Kidney (tissue), 22 donors: ENCODE results near the gene DEFB110. TPM values are rescaled to one million over a fixed set of nuclear protein-coding genes. Genes with fewer than 3 reads are reported as not detected.

Experiments
- DNase-seq, 5 donors: peaks; one replicate each; pipeline ENCODE4 v3.0.0-alpha.2; 2013 to 2020
- FAIRE-seq: peaks from 2 replicates; lab custom pipeline; 2012; peaks lifted over from hg19 to GRCh38; lab: Jason Lieb, UNC
- H3K27ac ChIP-seq, 2 donors: one replicate each; pipeline ENCODE4 v1.7.0; 2013; ENCODE audit warnings: low read depth in 2 of 2, low read length in 2 of 2, inconsistent platforms in 1 of 2
- H3K27me3 ChIP-seq: one replicate; pipeline ENCODE4 v1.7.1; 2013; ENCODE audit warnings: low read length, inconsistent platforms; ENCODE audit not compliant: control insufficient read depth, insufficient read depth
- H3K36me3 ChIP-seq, 3 donors: one replicate each; pipeline versions ENCODE4 v1.7.0 to v1.7.1; 2013; ENCODE audit warnings: low read length in 3 of 3, control low read depth in 1 of 3, inconsistent platforms in 1 of 3; ENCODE audit not compliant: insufficient read depth in 3 of 3, control insufficient read depth in 2 of 3
- H3K4me1 ChIP-seq, 3 donors: one replicate each; pipeline versions ENCODE4 v1.7.0 to v1.7.1; 2013; ENCODE audit warnings: low read length in 3 of 3, inconsistent platforms in 1 of 3, low read depth in 1 of 3; ENCODE audit not compliant: control insufficient read depth in 2 of 3, insufficient read depth in 2 of 3
- H3K4me3 ChIP-seq, 3 donors: one replicate each; pipeline versions ENCODE4 v1.7.0 to v1.8.1; 2013; ENCODE audit warnings: low read length in 3 of 3, control low read depth in 1 of 3, inconsistent platforms in 1 of 3
- H3K9ac ChIP-seq, 3 donors: one replicate each; pipeline versions ENCODE4 v1.7.0 to v1.7.1; 2013; ENCODE audit warnings: low read length in 3 of 3, control low read depth in 1 of 3, inconsistent platforms in 1 of 3
- H3K9me3 ChIP-seq, 3 donors: one replicate each; pipeline versions ENCODE4 v1.7.0 to v1.7.1; 2013; ENCODE audit warnings: low read length in 3 of 3, control low read depth in 1 of 3, inconsistent platforms in 1 of 3; ENCODE audit not compliant: control insufficient read depth in 2 of 3, insufficient read depth in 1 of 3
- CTCF ChIP-seq: IDR thresholded peaks from 3 replicates; pipeline ENCODE4 v1.5.1; 2012; ENCODE audit warnings: mild to moderate bottlenecking, moderate library complexity, borderline replicate concordance; ENCODE audit not compliant: insufficient read depth; ENCODE audit errors: extremely low read depth
- intact Hi-C: fragments of 100-400 bp; cut with DNase I; formaldehyde crosslinking; loops from one replicate; pipeline ENCODE4 v1.11.1; 2022
- long read RNA-seq, 10 donors: library from polyadenylated mRNA in 1 of 10; unstranded in 1 of 10; transcript quantifications; one replicate each; pipeline ENCODE4 v2.0.0 and lab custom pipeline, GENCODE V29; 2021 to 2026
- polyA plus RNA-seq: library from polyadenylated mRNA; stranded (reverse); fragments of 350-450 nt; fragmentation: Illumina TruSeq; extraction: RNeasy Lipid Tissue Mini Kit (QIAGEN cat#74804); gene quantifications from one replicate; pipeline ENCODE4 v1.2.3, GENCODE V29; 2014; ENCODE audit warnings: low read depth, low replicate concordance; ENCODE audit not compliant: insufficient read depth
- total RNA-seq: library from RNA; stranded (reverse); fragmentation: NEBNext Ultra II Directional; extraction: Animal tissue kit (Norgen Biotek cat#: 25700); gene quantifications from one replicate; pipeline ENCODE4 v1.2.1, GENCODE V29; 2021
- donor health status: control.
- donor health status: control.
- donor health status: control.
- donor health status: control.
- donor health status: control.
- donor health status: DM: yes; HTN: yes; CAD: no.
- donor health status: Normal renal cell carcinoma (clear cell type).

The DEFB110 gene
- total RNA-seq (not detected), polyA plus RNA-seq (not detected)
- long read RNA-seq, donor 1, result 0 reads
- long read RNA-seq, donor 2, result 0 reads
- long read RNA-seq, donor 3, result 0 reads
- long read RNA-seq, donor 4, result 0 reads
- long read RNA-seq, donor 5, result 0 reads
- long read RNA-seq, donor 6, result 0 reads
- long read RNA-seq, donor 7, result 0 reads
- long read RNA-seq, donor 8, result 0 reads
- long read RNA-seq, donor 9, result 0 reads
- long read RNA-seq, donor 10, result 0 reads

DNA sequence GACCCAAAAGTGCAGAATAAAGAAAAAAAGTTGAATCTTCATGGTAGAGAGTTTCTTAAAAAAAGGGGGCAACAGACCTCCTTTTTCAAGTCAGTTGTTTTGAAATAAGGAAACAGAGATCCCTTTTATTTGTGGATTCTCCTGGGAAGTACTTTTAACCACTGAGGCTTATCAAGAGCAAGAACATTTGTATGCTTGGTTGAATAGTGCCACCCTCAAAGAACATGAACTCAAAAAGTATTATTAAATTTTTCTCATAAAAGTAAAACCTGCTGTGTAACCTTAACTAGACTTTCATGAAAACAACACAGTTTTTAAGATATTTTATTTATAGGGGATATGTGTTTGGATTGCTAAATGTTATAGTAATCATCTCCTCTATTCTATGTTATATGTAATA, at the start of gene DEFB110:
Gene DEFB110, minus strand, starts transcription at position 101 of the 400 bp plus-strand sequence. Its CDS starts 59 bp downstream, at position 42.
- no peak for FAIRE-seq
- intact Hi-C loops, result no loop called here
- no peak for TF ChIP-seq CTCF
- Histone ChIP-seq H3K27ac (no peak within 1 kb of the TSS), H3K9me3 (no peaks in the 10 kb centered on the region), H3K4me1 (no peaks in the 10 kb centered on the region), H3K27me3 (no peaks in the 10 kb centered on the region), H3K9ac (no peak within 1 kb of the TSS), H3K36me3 (no peaks in the 10 kb centered on the region), H3K4me3 (no peak within 1 kb of the TSS)
- DNase-seq, result no peak

DNA sequence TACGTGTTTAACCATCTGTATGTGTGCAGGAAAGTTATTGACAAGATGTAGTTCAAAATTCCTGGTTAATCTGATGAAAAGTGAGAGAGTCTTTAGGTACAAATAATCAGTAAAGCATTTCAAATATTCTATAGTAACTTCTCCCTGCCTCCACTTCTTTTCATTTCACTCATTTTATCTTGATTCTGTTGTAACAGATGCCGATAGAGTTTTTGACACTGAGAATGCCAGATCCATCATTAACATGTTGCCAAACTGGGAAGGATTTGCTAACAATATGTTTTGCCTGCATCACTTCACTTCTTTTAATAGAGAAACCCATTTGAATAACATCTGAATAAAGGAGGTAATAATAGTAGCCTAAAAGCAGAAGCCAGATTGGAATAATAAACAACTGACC, 48.3 kb upstream of the DEFB110 start:
- H3K27ac ChIP-seq, result no peak overlapping the region
- TF ChIP-seq CTCF, result no peak
- intact Hi-C loops, result no loop called here

GRCh38 chr6:50062051-50062450, 40.3 kb upstream of the DEFB110 start:
- no peaks in the 10 kb centered on the region for H3K4me1 ChIP-seq
- FAIRE-seq (no peak), DNase-seq (no peak)
- H3K9ac ChIP-seq, result no peak overlapping the region
- no peaks in the 10 kb centered on the region for H3K27me3 ChIP-seq
- H3K27ac ChIP-seq, result no peak overlapping the region
- no peak for TF ChIP-seq CTCF
- no peaks in the 10 kb centered on the region for H3K9me3 ChIP-seq
- H3K36me3 ChIP-seq, result no peaks in the 10 kb centered on the region
- intact Hi-C loops, result no loop called here
- no peak overlapping the region for H3K4me3 ChIP-seq

More for the DNA sequence above, 48.3 kb upstream of the DEFB110 start:
- Histone ChIP-seq H3K4me3 (no peak overlapping the region), H3K9me3 (no peaks in the 10 kb centered on the region), H3K36me3 (no peaks in the 10 kb centered on the region), H3K27me3 (no peaks in the 10 kb centered on the region), H3K9ac (no peak overlapping the region), H3K4me1 (no peaks in the 10 kb centered on the region)
- FAIRE-seq, result no peak
- no peak for DNase-seq

DNA sequence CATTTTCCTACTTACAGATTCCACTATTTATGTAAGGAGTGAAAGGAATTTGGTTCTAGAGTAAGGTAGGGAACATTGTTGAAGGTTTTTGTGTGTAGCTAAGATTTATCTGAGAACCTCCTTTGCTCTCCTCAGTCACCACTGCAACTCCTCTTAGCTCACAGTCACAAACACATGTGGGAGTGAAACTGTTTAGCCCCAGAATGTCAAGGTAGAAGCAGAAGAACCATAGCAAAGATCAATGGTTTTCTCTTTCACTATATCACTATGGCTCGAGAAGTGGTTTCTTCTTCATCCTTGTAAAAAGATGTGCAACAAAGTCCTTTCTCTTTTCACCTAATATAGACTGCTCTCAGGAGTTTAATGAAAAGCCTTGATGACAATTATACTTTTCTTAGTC, 34.4 kb upstream of the DEFB110 start:
- FAIRE-seq (no peak), DNase-seq (no peak)
- no peaks in the 10 kb centered on the region for H3K36me3 ChIP-seq
- no peak overlapping the region for H3K9ac ChIP-seq
- no peak overlapping the region for H3K4me3 ChIP-seq
- no peaks in the 10 kb centered on the region for H3K27me3 ChIP-seq
- intact Hi-C loops, result no loop called here
- TF ChIP-seq CTCF, result no peak
- H3K27ac ChIP-seq, result no peak overlapping the region
- H3K4me1 ChIP-seq, result no peaks in the 10 kb centered on the region
- no peaks in the 10 kb centered on the region for H3K9me3 ChIP-seq
